Erythroblast (primary cell): ENCODE results near the gene GYPC.

Experiments used
- GATA1 ChIP-seq: IDR thresholded peaks from 2 replicates; pipeline ENCODE4 v1.6.1; 2011; ENCODE audit warnings: low read depth, mild to moderate bottlenecking, control low read depth, low read length, moderate library complexity
- POLR2A ChIP-seq: IDR thresholded peaks from 2 replicates; pipeline ENCODE4 v1.6.1; 2011; ENCODE audit warnings: mild to moderate bottlenecking, low read length

DNA sequence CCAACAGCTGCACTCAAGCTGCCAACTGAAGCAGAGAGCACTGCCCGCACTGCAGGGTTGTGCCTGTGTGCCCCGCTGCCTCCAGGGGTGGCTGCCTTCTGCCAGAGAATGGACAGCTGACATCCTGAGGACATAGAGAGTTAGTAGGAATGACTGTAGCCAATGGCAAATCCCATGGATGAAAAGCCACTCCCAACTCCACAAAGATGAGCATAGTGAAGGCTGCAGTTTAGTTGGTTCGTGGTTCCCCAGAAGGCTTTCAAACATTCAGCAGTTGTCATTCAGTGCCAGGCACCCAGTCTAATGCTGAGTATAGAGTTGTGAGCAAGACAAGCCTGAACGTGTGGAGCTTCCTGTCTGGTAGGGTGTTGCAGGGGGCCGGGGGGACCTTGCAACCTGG, 30.3 kb downstream of the GYPC start:
- no peak for TF ChIP-seq POLR2A
- no peak for TF ChIP-seq GATA1
